ENCODE results near the gene SH2D7.

- TF ChIP-seq, protein P1, sequence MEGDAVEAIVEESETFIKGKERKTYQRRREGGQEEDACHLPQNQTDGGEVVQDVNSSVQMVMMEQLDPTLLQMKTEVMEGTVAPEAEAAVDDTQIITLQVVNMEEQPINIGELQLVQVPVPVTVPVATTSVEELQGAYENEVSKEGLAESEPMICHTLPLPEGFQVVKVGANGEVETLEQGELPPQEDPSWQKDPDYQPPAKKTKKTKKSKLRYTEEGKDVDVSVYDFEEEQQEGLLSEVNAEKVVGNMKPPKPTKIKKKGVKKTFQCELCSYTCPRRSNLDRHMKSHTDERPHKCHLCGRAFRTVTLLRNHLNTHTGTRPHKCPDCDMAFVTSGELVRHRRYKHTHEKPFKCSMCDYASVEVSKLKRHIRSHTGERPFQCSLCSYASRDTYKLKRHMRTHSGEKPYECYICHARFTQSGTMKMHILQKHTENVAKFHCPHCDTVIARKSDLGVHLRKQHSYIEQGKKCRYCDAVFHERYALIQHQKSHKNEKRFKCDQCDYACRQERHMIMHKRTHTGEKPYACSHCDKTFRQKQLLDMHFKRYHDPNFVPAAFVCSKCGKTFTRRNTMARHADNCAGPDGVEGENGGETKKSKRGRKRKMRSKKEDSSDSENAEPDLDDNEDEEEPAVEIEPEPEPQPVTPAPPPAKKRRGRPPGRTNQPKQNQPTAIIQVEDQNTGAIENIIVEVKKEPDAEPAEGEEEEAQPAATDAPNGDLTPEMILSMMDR (conservative IDR thresholded peaks at IDR 0.05; ENCODE audit: low read depth, low read length): no peak
- no peak for TF ChIP-seq EZH2 (IDR thresholded peaks at IDR 0.05; ENCODE audit: borderline replicate concordance, low read depth, low read length, poor library complexity, severe bottlenecking)
Measured at GRCh38 chr15:78149068-78149804, 56.9 kb downstream of the SH2D7 start, which contains the start of gene IDH3A.
